ENCODE measurements around the gene CLRN3.

CLRN3 gene

DNA sequence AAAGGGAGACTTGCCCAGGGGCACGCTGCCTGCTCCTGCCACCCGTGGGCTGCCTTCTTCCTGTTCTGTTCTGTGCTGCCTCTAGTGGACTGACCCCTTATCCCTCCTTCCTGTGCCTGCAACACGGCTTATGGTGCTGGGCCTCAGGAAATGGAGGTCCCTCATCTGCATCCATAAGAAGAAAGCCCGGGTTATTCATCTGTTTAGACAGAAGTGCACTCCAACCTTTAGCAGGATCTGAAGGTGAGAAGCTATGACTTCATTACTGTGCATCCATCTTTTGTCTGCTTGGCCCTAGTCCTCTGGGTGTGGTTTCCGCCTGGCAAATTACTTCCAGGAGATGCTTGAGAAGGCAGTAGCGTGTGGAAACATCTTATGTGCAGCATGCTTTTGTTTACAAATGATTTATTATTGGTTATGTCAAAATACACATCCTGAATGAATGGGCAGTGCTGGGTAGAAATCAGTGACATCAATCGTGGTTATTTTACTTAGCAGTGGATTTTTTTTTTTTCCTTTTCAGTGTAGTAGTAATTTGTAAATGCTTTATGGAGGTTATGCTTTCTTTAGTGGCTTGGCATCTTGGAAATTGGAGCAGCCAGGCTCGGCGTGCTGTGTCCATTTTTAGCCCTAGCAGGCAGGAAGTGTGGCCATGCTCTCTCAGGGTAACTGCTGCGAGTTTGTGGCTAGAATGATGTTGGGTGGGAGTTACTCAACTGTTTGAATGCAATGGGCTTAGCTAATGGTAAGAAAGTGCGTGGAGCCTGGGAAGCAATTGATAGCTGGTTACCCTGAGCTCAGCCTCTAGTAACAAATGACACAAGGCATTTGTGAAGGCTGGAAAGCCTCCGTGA is 26.9 kb upstream of the CLRN3 start:
- no peak for DNase-seq

DNA sequence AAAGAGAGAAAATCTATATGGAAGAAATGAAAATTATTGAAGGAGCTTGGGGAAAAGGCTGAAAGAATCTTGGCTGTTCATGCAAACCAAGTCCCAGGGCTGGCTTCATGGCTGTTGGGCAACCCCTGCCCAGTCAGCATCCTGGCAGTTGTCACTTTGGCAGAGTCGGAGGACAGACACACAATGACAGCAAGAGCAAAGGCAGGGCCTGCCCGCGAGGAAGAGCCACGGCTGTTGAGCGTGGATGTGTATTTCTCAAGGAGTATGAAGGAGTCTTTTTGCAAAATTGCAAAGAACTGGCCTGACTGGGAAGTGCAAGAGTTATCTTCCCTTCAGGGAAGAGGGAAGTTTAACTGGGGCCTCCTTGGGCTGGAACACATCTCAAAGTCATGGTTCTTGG is 25.8 kb upstream of the CLRN3 start:
- DNase-seq: no peak

DNA sequence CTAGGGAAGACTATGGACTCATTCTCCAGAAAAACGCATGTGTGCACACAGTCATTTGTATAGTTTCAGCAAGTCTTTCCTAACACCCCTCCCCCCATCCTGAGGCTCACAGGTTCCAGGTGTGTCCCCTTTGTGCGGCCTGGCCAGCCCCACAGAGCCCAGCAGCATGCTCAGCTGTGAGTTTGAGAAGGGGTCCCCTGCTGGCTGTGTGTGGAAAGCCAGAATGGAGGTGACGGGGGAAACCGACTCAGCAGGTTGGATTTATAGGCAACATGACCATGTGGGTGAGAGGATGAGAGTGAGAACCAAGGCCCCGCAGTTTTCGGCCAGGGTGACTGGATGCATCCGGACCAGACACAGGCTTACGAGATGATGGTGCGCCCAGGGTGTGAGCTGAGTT is 24.1 kb upstream of the CLRN3 start:
- no peak for DNase-seq

DNA sequence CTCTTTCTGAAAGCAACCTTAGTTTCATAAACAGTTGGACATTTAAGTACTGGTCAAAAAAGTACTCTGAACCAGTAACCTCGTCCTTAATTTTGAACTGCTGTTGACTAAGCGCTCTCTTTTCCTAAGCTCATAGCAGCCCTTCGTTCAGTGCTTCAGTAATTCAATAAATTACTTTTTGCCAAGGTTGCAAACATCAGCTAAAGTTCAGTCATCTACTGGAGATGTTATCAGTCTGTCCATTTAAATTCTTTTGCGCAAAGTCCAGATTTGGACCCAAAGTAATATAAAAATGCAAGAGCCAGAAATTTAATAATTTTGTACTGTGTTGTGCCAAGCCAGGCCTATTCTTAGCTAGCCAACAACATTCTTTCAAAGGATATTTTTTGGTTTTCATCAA is 22.6 kb upstream of the CLRN3 start:
- DNase-seq: no peak

DNA sequence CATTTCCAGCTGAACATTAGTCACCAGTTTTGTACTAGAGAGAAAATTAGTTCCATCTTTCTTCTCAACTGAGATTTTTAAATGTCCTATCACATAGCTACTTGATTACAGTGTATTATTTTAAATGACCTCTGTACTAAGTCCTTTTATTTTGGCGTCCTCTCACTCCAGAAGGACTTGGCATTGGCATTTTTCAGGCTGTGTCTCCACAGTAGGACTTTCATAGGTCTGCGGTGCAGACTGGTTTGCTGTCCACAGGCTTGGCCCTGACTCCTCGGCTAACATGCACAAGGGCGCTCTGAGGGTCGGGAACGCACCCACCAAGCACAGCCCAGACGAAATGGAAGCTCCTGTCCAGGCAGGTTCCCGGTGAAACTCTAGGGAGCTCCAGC is 20.6 kb upstream of the CLRN3 start:
- DNase-seq: no peak

DNA sequence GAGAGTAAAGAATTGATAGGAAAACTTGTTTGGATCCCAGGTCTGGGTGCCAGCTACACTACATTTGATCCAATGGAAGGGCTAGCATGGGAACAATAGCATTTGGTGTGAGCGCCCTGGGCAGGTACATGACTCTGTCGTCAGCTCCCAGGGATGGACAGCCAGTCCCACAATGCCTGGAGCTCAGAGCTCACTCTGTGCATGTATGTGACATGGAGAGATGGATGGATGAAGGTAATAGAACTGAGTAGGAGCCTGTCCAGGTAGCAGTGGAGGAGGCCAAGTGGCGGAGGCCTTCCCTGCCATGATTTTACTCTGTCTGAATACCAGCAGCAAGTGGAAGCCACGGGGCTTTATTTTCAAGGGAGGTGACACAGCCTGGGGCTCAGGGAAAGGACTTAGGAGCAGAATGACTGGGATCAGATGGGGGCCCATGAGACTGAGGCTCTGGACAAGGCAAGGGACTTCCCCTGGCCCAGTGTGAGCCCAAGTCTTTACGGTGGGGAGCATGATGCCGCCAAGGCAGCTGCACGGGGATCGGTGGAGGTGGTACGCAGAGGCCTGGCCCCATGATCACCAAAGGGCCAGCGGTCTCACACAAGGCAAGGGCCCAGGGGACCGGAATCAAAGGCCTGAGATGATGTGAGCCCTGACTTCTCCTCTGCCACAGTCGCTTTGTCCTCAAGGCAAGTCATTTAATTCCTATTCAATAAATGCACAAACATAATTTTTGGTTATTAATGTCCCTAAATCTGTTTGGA is 20.0 kb upstream of the CLRN3 start:
- DNase-seq: no peak

DNA sequence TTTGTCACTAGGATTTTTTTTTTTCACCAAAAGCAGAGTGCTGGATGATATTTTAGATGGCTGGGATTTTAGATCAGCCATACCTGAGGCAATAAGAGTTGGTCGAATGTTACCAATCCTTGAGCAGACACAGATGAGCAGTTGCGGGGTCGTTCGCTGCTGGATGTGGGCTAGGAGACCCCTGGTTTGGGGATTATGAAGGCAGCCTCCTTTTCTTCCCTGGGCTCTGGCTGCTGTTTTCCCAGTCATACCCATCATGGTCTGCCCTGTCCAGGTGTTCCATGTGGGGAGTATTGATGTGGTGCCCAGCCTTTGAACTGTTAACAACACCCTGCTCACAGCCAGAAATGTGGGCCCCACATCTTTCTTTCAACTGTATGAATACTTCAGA is 19.1 kb upstream of the CLRN3 start:
- DNase-seq: no peak

DNA sequence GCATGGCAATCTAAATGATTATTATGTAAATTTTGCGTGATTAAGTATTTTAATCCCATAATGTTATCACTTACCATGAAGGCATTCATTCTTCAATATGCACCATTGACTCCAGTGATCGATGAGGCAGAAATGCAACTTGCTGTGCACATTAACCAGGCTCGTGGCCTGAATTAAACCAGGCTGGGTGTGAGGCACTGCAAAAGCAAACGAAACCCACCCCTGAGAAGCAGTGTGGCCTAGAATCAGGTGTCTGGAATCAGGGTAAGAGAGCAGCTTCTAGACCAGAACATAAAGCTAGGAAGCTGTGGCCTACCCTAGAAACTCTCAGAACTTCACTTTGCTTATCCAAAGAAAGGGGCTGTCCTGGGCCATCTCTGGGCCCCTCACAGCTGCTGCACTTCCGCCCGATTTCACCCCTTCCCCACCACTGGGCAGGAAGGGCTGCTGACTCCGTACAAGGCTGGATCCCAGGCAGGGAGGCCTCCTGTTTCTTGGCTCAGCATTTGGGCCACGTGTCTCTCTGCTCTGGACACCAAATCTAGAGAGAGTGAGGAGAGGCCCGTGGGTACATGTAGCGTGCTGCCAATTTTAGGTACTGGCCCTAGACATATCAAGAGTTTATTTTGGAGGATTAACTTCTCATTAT is 18.6 kb upstream of the CLRN3 start:
- no peak for DNase-seq

DNA sequence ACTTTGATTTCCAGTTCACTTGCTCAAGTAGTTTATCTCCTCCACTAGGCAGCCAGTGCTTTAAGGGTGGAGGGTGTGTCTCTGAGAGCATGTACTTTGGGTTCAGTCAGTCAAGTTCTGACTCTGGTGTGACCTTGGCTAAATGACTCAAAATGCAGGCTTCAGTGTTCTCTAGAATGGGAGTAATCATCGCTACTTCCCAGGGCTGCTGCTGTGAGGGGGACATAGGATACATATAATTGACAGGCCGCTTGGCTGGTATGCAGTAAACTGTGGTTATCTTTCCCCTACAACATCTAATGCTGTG is 17.7 kb upstream of the CLRN3 start:
- DNase-seq: no peak

DNA sequence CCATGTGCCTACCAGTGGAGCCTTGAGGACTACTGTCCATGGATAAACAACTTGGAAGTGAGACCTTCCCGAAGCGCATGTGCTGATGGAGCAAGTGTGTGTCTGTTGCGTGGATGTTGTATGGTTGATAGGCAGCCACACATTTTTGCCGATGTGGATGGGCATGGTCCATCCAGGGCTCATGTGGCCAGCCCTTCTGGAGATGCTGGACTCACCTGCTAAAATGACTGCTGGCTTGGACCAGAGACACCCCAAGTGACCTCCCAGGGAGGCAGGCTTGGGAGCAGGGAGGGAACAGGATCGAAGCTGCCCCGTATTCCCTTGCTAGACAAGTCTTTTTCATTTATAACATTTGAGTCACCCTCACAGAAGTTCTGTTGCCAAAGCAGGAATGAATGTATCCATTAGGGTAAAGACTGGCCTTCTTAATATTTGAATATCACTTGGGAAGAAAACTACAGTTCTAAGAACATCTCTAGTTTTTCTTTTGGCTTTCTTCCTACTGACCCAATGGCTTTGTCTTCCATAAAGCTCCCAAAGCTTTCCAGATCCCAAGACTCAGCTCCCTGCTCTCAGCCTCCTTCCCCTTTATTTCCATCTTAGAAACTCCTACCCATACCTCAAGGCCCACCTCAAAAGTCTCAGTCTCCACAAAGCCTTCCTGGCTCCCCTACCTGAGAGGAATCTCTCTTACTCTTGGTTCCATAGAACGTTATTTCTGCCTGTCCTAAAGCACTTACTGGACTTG is 17.1 kb upstream of the CLRN3 start:
- no peak for DNase-seq

DNA sequence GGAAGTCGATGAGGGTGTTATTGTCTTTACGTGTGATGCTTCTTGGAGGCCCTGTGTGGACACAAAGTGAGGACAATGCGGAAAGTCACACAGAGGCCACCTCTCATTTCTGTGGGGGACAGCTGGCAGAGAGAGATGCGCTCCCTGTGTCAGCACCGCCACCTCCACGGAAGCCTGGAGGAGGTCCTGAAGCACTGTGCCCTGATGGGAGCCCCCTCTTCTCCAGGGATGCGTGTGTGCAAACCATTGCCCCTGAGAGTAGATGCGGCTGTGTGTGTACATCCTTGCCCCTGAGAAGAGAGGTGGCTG is 16.2 kb upstream of the CLRN3 start:
- DNase-seq: no peak

DNA sequence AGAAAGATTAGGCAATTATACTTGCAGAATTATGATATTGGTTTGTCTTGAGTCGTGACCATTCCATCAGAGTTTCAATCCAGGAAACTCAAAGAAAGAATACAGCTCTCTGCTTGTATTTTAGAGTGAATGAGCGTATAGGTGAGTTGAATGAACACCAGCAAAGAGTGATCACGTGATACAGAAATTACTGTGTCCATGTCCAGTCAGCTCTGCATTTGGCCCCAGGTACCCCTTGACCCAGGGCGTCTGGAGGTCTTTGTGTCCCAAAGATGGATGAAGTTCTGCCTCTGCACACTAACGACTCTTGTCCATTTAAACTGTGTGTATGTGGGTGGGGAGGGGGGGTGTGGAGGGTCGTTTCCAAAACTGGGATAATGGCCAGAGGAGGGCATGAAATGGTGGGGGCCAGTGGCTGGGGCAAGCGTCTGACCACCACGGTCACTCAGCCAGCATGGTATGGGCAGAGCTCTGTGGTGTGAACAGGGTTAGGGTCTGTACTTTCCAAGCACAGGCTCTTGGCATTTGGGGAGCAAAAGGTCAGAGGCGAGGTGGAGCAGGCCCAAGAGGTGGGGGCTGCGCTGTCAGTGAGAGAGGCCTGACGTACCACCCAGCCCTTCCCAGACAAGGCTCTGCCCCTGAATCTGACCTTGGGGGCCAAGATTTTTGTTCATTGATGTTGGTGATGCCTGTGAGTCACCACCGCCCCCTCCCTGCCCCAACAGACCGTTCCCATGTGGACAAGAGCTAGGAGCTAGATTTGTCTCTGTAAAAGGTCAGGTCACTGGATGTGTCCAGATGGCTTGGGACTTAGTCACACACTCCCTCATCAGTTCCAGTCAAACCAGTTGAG is 15.6 kb upstream of the CLRN3 start:
- DNase-seq: no peak

DNA sequence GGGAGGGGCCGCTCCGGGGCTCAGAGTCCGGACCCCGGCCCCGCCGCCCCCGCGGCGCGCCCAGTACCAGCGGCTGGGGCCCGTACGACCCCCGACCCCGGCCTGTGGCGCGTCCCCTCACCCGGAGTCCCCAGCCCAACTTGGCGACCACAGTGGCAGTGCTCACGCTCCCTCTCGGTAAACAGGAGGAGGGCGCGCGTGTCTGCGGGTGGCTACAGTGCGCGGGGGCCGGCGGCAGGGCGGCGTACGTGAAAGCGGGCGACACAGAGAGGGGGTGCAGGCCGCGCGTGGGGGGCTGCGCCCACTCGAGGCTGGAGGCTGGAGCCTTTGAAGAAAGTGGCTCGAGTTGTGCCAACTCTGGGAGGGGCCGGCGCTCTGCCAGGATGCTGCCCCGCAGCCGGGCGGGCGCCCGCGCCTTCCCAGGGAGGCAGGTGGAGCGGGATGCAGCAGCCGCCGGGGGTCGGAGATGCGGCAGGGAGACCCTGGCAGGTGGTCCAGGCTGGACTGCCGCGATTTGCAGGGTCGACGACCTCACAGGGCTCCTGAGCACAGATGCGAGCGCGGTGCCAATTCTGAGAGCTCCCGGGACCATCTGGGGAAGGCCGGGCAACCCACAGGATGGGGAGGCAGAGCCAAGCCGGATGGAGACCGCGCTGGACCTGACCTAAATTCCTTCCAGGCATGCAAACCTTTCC is 14.8 kb upstream of the CLRN3 start:
- DNase-seq: no peak

DNA sequence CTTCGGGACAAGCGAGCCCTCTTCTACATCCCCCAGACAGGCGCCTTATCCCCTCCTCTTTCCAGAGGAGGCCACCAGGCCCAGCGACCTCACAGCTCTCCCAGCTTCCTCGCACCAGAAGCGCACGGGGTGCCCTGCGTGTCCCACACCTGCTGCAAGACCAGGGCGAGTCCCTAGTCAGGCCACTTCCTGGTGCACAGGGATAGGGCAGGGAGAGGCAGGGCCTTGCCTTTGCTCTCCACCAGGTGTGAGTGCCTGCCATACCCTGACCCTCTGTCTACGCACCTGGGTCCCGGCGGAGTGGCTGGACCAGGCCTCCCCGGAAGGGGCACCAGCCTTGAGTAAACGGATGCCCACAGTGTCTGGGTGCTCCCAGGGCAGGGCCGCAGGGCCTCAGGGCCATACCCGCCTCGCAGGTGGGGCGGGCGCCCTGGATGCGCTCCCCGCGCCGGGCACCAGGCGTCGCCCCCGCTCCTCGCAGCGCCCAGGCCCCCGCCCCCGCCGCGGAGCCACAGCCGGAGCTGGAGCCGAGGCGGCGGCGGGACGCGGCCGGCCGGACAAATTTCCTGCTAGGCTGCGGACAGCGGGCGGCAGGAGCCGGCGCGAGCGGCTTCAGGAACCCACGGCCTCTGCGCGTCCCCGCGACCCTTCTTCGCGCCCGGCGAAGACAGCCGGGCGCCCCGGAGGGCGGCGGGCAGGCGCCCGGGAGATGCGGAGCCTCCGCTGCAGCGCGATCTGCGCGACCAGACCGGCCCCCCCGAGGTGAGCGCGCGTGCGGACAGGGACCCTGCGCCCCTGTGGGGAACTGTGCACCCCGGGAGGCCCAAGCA is 14.0 kb upstream of the CLRN3 start, which contains the start of gene PTPRE:
Gene PTPRE (plus strand): TSS at position 556 of the 830 bp plus-strand sequence. CDS start 133,779 bp downstream, outside the sequence.
- DNase-seq: peak in 1 of 2 experiments; percentile 37

DNA sequence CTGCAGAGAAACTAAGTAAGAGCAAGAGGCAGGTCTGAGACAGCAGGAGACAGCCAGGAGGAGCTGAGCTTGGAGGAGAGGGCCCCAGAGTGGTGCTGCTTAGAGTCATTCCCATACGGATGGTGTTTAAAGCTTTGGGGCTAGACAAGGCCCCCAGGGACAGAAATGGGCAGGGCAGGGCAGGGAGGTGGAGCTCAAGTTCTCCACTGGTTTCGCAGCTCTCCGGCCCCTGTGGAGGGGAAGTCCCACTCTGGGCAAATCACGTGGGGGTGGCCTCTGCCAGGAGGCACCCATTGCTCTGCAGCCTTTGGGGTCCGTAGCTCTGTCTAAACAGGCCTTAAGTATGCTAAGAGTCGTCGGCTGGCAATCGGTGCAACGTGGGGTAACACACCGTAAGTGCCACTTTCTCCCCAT is 13.1 kb upstream of the CLRN3 start:
- no peak for DNase-seq

DNA sequence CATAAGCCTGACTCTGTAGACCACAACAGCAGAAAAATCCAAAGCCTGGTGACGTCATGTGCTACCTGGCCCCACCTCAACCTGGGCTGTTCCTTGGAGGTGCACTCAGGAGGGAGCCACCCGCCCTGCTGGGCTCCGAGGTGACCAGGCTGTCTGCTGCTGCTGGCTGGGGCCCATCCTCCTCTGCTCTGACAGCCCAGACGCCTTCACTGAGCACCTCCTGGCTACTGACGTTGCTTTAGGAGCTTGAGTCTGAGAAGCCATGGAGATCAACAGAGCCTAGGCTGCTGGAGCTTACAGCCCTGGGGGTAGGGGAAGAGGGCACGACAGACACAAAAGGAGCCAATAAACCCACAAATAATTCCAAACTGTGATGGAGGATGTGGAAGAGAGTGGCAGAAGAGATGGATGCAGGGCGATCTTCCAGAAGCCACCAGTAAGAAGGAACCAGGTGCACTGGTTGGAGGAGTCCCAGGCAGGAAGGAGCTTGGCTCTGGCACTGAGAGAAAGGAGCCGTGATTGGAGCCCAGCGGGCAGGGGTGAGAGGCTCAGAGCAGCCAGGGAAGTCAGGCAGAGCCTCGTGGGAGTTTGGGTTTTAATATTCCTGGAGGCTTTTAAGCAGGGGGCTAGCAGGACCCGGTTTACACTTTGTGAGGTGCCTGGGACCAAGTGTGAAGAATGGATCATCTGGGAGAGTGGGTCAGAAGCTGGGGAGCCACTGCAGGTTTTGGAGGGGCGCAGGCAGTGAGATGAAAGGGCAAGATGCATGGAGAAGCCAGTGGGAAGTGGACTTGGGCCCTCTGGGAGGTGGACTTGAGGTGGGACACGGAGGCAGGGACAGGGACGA is 12.5 kb upstream of the CLRN3 start:
- DNase-seq: no peak

DNA sequence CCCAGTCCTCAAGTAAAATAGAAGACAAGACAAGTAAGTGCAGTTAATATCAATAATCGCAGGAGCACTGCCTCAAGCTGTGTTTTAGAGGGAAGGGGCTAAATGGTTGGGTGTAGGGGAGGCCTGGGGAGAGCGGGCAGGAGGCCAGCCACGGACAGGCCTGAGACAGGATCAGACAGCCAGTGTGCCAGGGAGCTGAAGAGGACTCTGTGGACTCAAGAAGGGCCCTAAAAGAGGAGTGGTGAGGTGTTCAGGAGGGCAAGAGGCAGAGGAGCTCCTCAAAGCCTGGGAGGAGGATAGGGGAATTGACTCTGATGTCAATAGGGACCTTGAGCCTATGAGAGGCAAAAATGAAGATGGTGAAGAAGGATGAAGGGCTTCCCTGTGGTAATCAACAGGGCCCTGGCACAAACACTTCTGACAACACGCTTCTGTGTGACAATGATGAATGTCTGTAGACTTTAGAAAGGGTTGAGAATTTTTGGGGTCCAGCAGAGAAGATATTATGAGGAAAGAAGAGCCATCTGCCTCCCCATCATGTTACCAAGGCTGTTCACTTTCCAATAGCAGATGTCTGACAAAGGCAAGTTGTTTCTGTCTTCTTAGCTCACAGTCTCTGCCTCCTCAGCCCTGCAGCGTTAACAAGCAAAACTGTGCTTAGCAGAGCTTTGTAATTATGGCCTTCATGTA is 11.7 kb upstream of the CLRN3 start:
- DNase-seq: no peak

DNA sequence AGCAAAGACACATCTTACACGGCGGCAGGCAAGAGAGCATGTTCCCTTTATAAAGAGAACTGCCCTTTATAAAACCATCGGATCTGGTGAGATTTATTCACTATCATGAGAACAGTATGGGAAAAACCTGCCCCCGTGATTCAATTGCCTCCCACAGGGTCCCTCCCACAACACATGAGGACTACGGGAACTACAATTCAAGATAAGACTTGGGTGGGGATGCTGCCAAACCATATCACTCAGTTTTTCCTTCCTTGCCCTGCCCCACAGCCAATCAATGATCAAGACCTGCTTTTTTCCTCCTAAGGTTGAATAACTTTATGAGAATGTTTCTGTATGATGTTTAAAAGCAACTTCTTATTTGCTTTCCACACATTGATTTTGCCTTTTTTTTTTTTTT is 11.0 kb upstream of the CLRN3 start:
- DNase-seq: no peak

DNA sequence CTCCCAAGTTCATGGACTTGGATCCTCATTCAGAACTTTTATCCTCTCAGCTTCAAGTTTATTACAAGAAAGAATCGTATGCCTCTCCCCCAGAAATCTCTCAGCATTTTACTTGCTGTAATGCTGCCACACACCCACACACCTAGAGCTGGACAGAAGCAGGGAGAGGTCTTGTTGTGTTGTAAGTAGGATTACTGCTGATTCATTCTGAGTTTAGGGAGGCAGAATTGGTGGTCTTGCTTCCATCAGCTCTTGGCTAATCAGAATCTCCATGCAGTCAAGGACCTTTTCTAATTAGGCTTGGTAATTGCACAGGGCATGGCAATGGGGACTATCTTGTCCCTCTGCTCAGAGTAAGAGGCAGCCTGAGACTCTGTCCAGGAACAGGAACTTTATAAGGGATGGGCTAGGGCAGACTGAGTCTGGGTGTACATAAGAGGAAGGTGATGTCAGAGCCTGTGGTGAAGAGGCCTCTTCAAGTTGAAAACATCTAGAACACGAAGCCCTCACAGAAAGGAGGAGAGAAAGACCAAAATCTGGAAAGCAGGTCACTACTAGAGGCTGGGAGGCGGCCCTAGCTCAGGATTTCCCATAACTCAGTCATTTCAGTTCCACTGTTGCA is 7.1 kb upstream of the CLRN3 start:
- no peak for DNase-seq
